Natural killer cell (primary cell): Measurements from ENCODE around the gene ZNF474. TPM values are rescaled to one million over a fixed set of nuclear protein-coding genes. Genes with fewer than 3 reads are reported as not detected.

Source experiments
- ATAC-seq, 3 donors: fragments of 150-1000 bp in 2 of 3; fragments of 200-7000 bp in 1 of 3; cut with Tn5 transposase; 1 replicate in 1 of 3; 2 replicates in 2 of 3; pipeline ENCODE4 v1.10.0; 2021; ENCODE audit warnings: mild to moderate bottlenecking in 2 of 3, moderate library complexity in 2 of 3
- DNase-seq, 2 donors: peaks; one replicate each; pipeline versions ENCODE4 v3.0.0 to v3.0.0-alpha.2; 2013 to 2021; ENCODE audit warnings: mixed read lengths in 1 of 2
- H3K27ac ChIP-seq: one replicate; pipeline ENCODE4 v1.5.1; 2013; ENCODE audit warnings: mild to moderate bottlenecking, low read length
- H3K27me3 ChIP-seq: one replicate; pipeline ENCODE4 v1.6.1; 2013; ENCODE audit warnings: low read length; ENCODE audit not compliant: control insufficient read depth, insufficient read depth
- H3K36me3 ChIP-seq: one replicate; pipeline ENCODE4 v1.6.1; 2013; ENCODE audit warnings: low read length; ENCODE audit not compliant: control insufficient read depth, insufficient read depth
- H3K4me1 ChIP-seq: one replicate; pipeline ENCODE4 v1.6.1; 2013; ENCODE audit warnings: low read length; ENCODE audit not compliant: control insufficient read depth, insufficient read depth
- H3K4me3 ChIP-seq: one replicate; pipeline ENCODE4 v1.5.1; 2013; ENCODE audit warnings: low read length
- H3K9me3 ChIP-seq: one replicate; pipeline ENCODE4 v1.6.1; 2013; ENCODE audit warnings: low read length; ENCODE audit not compliant: control insufficient read depth, insufficient read depth
- H3K27ac Mint-ChIP-seq, 2 donors: one replicate each; pipeline ENCODE4 v1.8.0; 2022; ENCODE audit warnings: mild to moderate bottlenecking in 2 of 2, mixed read lengths in 2 of 2, moderate library complexity in 1 of 2
- H3K27me3 Mint-ChIP-seq, 2 donors: one replicate each; pipeline ENCODE4 v1.8.0; 2022; ENCODE audit warnings: low read depth in 2 of 2, mixed read lengths in 2 of 2
- H3K36me3 Mint-ChIP-seq: one replicate; pipeline ENCODE4 v1.8.0; 2022; ENCODE audit warnings: mixed read lengths
- H3K4me1 Mint-ChIP-seq, 2 donors: one replicate each; pipeline ENCODE4 v1.8.0; 2022; ENCODE audit warnings: mixed read lengths in 2 of 2
- H3K4me3 Mint-ChIP-seq: one replicate; pipeline ENCODE4 v1.8.0; 2022; ENCODE audit warnings: mild to moderate bottlenecking, moderate library complexity, mixed read lengths
- H3K9me3 Mint-ChIP-seq, 2 donors: one replicate each; pipeline ENCODE4 v1.8.0; 2022; ENCODE audit warnings: mixed read lengths in 2 of 2
- WGBS: methylation state at CpG from one replicate; pipeline ENCODE4 v1.1.7; 2013; ENCODE audit warnings: missing lambda C conversion rate; ENCODE audit not compliant: insufficient coverage; 5-methylcytosine and 5-hydroxymethylcytosine counted together
- intact Hi-C: fragments of 100-400 bp; cut with micrococcal nuclease; formaldehyde crosslinking; loops from one replicate; pipeline ENCODE4 v1.14.2; 2022
- total RNA-seq, 4 donors: library from RNA; stranded (reverse); fragments of 120-200 nt in 1 of 4; gene quantifications; one replicate each; pipeline versions ENCODE4 v1.2.3 to v1.2.4, GENCODE V29; 2013 to 2022
- TF ChIP-seq, protein P1 (sequence below): fragments of 200-600 bp; IDR thresholded peaks from one replicate; pipeline ENCODE4 v1.8.0; 2022; ENCODE audit warnings: antibody characterized with exemption

The ZNF474 gene
- total RNA-seq = under 1 TPM in 1 of 3 donors, not detected in 2; 0.21 TPM
- total RNA-seq (2013) = 0.07 TPM

DNA sequence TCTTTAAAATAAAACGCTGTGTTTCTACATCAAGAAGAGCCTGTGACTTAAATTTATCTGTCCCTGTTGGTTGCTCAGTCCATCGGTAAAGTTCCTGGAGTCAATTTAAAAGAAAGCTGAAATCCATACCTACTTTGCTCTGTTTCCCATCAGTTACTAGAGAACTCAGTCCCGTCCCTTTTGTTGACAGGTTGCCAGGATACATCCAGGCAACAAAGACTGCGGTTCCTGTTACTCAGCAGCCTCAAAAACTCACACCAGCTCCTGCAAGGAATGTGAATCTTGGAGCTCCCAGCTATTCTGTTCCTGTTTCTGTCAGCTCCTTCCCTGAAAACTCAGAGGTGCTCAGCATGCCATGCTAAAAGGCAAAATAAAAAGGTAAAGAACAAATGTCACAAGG is at the start of gene ZNF474:
Gene ZNF474, plus strand, starts transcription at position 241 of the 400 bp plus-strand sequence. CDS start 22,445 bp downstream, outside the sequence.
- H3K9me3 ChIP-seq = no peaks in the 10 kb centered on the region
- no peak for ATAC-seq
- Mint-ChIP-seq H3K36me3 (no peaks in the 10 kb centered on the region), H3K9me3 (peaks cover 0 to 2% of the 10 kb centered on the region in 2 donors), H3K27ac (no peak within 1 kb of the TSS), H3K4me3 (no peak within 1 kb of the TSS), H3K4me1 (no peaks in the 10 kb centered on the region), H3K27me3 (no peaks in the 10 kb centered on the region)
- no peaks in the 10 kb centered on the region for H3K4me1 ChIP-seq
- no peak for DNase-seq
- H3K27ac ChIP-seq = no peak within 1 kb of the TSS
- 37% methylated on average over 4 of the region's 4 CpGs for WGBS
- no peaks in the 10 kb centered on the region for H3K36me3 ChIP-seq
- intact Hi-C loops = no loop called here
- no peak within 1 kb of the TSS for H3K4me3 ChIP-seq
- no peaks in the 10 kb centered on the region for H3K27me3 ChIP-seq
- TF ChIP-seq, protein P1, sequence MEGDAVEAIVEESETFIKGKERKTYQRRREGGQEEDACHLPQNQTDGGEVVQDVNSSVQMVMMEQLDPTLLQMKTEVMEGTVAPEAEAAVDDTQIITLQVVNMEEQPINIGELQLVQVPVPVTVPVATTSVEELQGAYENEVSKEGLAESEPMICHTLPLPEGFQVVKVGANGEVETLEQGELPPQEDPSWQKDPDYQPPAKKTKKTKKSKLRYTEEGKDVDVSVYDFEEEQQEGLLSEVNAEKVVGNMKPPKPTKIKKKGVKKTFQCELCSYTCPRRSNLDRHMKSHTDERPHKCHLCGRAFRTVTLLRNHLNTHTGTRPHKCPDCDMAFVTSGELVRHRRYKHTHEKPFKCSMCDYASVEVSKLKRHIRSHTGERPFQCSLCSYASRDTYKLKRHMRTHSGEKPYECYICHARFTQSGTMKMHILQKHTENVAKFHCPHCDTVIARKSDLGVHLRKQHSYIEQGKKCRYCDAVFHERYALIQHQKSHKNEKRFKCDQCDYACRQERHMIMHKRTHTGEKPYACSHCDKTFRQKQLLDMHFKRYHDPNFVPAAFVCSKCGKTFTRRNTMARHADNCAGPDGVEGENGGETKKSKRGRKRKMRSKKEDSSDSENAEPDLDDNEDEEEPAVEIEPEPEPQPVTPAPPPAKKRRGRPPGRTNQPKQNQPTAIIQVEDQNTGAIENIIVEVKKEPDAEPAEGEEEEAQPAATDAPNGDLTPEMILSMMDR = no peak

DNA sequence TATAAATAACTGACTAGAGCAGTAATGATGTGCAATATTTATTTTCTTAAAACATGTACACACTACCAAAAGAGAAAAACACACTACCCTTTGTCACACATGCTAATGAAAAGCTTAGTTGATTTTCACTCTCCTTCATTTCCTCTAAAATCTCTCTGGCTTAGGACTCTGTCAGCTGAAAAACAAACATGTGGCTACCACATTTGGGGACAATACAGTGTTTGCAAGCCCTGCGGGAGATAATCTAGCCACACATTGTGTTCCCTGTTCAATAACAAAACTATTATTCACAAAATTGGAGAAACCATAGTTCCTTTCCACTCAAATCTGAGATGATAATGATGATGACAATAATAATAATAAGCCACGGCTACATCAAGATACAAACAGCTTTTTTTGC is 47.8 kb upstream of the ZNF474 start:
- Mint-ChIP-seq H3K4me1 (peaks cover 7 to 8% of the 10 kb centered on the region in 2 donors), H3K36me3 (no peaks in the 10 kb centered on the region), H3K27me3 (peaks cover 24 to 34% of the 10 kb centered on the region in 2 donors), H3K9me3 (peaks cover 0 to 4% of the 10 kb centered on the region in 2 donors), H3K4me3 (no peak overlapping the region), H3K27ac (no peak overlapping the region)
- Histone ChIP-seq H3K4me3 (no peak overlapping the region), H3K27ac (no peak overlapping the region), H3K27me3 (peaks cover 9% of the 10 kb centered on the region), H3K36me3 (no peaks in the 10 kb centered on the region), H3K9me3 (no peaks in the 10 kb centered on the region), H3K4me1 (peaks cover 16% of the 10 kb centered on the region)
- TF ChIP-seq, protein P1 = no peak
- WGBS = 96% methylated on average over 2 of the region's 2 CpGs
- ATAC-seq (no peak), DNase-seq (no peak)
- intact Hi-C loops = no loop called here

DNA sequence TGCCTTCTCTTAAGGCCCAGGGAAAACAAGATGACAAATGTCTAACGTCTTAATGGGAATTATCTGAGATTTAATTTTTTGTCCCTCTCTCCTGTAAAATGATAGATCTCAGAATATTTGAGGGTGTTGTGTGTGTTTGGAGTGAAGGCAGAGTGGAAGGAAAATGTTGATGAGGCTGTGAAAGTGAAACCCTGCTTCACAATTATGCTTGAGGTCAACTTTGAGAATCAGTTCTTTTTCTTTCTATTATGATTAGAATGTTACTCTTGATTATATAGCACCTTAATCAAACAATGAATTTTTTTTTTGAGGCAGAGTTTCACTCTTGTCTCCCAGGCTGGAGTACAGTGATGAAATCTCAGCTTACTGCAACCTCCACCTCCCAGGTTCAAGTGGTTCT is 45.8 kb upstream of the ZNF474 start:
- 100% methylated on average over 1 of the region's 1 CpG for WGBS

More for the DNA sequence above, 45.8 kb upstream of the ZNF474 start:
- intact Hi-C loops = no loop called here
- no peaks in the 10 kb centered on the region for H3K4me1 Mint-ChIP-seq
- H3K36me3 Mint-ChIP-seq = no peaks in the 10 kb centered on the region
- no peak overlapping the region for H3K4me3 ChIP-seq
- H3K27ac Mint-ChIP-seq = no peak overlapping the region
- H3K9me3 ChIP-seq = no peaks in the 10 kb centered on the region
- peaks cover 0 to 4% of the 10 kb centered on the region in 2 donors for H3K9me3 Mint-ChIP-seq
- H3K4me3 Mint-ChIP-seq = no peak overlapping the region
- peaks cover 4% of the 10 kb centered on the region for H3K27me3 ChIP-seq
- no peaks in the 10 kb centered on the region for H3K36me3 ChIP-seq
- no peaks in the 10 kb centered on the region for H3K4me1 ChIP-seq
- ATAC-seq = no peak
- DNase-seq = no peak
- H3K27ac ChIP-seq = no peak overlapping the region
- peaks cover 13 to 19% of the 10 kb centered on the region in 2 donors for H3K27me3 Mint-ChIP-seq
- TF ChIP-seq, protein P1 = no peak
